ENCODE data around the gene KLHL4.
A peak's percentile ranks its signal among the peaks of the same experiment; 100 is the strongest.
"Not testable (repeated sequence)": the region's sequence is repeated elsewhere in the genome, so short reads cannot be mapped to it uniquely, and the experiment has no call there.

Gene KLHL4, protein sequence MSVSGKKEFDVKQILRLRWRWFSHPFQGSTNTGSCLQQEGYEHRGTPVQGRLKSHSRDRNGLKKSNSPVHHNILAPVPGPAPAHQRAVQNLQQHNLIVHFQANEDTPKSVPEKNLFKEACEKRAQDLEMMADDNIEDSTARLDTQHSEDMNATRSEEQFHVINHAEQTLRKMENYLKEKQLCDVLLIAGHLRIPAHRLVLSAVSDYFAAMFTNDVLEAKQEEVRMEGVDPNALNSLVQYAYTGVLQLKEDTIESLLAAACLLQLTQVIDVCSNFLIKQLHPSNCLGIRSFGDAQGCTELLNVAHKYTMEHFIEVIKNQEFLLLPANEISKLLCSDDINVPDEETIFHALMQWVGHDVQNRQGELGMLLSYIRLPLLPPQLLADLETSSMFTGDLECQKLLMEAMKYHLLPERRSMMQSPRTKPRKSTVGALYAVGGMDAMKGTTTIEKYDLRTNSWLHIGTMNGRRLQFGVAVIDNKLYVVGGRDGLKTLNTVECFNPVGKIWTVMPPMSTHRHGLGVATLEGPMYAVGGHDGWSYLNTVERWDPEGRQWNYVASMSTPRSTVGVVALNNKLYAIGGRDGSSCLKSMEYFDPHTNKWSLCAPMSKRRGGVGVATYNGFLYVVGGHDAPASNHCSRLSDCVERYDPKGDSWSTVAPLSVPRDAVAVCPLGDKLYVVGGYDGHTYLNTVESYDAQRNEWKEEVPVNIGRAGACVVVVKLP

DNA sequence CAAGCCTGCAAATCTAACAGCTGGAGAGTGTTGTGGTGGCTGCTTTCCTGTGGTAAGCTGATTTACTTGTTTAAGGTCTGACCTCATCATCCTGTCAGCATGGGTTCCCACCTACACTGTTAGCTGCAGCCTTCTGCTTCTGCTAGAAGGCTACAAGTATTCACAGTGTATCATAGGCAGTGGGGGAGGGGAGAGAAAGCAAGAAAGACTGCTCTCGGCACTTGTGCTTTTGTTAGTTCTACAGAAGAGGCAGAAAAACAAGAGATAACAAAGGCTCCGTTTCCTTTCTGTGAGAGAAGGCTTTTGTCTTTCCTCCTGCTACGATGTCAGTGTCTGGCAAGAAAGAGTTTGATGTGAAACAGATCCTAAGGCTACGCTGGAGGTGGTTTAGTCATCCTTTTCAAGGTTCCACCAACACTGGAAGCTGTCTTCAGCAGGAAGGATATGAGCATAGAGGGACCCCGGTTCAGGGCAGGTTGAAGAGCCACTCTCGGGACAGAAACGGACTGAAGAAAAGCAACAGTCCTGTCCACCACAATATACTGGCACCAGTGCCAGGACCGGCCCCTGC, at the start of gene KLHL4:
KLHL4 (plus strand) TSS at position 232 of the 571 bp plus-strand sequence; CDS start at position 324, 92 bp downstream.
- DNase-seq, result peak; percentile 58

DNA sequence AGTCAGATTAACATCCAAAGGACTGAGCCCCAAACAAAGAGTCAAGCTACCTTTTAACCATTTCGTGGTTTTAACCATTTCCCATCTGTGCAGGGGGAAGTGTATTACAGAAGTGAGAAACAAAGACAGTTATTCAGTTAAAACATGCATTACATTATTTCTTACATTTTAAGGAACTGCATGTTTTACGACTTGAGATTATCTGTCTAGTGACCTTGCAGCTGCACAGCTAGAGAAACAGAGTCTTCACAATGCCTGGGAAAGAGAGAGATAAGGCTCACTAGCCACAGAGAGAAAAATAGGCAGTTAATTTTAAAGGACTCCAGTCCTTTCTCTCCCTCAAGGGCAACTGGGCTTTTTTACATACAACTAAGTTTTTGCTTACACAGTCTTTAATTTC, 48.7 kb upstream of the KLHL4 start:
- DNase-seq, result no peak

DNA sequence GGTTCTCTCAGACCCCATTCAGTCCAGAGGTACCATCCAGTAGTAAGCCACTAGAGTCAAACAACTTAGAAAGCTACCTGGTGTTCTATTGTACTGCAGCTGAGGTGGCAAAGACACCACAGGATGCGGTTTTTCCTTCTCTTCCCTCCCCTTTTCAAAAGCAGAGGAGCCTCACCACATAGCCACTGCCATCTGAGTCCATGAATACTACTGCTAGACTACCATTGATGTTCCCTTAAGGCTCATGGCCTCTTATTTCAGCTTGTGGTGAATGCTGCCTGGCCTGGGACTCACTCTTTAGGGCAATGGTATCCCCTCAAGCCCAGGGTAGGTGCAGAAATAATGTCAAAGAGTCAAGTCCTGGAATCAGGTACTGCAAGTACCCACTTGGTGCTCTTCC, 41.8 kb upstream of the KLHL4 start:
- no peak for DNase-seq

DNA sequence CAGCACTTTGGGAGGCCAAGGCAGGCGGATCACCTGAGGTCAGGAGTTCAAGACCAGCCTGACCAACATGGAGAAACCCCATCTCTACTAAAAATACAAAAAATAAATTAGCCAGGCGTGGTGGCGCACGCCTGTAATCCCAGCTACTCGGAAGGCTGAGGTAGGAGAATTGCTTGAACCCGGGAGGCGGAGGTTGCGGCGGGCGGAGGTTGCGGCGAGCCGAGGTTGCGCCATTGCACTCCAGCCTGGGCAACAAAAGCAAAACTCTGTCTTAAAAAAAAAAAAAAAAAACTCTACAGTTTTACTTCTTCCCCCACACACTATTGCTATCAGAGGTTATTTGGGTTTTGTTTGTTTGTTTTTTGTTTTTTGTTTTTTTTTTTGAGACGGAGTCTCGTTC, 38.9 kb upstream of the KLHL4 start:
- not testable (repeated sequence) for DNase-seq

DNA sequence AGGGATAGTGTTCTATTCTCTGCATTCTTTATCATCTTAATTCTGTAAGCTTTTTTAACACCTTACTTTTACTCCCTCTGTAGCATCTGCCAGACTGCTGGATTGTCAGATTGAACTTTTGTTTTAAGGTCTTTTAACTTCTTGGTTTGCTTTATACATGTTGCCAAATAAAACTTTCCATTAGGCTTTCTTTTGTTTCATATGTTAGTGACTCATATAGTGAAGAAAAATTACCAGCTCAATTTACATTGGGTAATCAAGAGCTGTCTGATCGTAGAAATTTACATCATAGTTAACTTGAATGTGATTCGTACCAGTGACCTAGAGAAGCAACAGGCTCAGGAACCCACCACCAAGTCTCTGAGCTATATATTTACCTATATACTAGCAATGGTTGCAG, 28.5 kb upstream of the KLHL4 start:
- no peak for DNase-seq

DNA sequence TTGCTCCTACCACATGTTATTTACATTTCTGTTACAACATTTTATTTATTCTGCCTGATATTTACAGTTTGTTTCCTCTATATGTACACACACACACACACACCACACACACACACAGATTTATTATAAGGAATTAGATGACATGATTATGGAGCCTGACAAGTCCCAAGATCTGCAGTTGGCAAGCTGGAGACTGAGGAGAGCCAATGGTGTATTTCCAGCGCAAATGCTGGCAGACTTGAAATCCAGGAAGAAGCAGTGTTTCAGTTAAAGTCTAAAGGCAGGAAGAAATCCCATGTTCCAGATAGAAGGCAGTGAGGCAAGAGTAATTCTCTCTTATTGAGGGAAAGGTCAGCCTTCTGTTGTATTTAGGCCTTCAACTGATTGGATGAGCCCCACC, 1.8 kb upstream of the KLHL4 start:
- no peak for DNase-seq

DNA sequence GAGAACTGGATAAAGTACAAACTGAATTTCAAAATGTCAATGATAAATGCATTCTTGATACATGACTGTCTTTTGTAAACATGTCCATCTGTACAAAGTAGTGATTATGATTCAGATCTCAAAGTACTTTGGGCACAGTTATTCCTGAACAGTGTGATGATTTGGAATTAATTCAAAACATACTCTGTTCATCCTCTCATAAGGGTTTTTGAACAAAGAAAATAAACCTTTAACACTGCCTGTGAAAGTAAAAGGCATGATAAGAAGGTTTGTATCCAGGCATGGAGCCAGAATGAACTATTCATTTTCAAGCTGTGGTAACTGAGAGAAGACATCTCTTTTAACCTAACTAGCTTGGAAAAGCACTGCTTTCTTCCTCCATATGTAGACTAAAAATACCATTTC, 883 bp upstream of the KLHL4 start:
- DNase-seq, result no peak

DNA sequence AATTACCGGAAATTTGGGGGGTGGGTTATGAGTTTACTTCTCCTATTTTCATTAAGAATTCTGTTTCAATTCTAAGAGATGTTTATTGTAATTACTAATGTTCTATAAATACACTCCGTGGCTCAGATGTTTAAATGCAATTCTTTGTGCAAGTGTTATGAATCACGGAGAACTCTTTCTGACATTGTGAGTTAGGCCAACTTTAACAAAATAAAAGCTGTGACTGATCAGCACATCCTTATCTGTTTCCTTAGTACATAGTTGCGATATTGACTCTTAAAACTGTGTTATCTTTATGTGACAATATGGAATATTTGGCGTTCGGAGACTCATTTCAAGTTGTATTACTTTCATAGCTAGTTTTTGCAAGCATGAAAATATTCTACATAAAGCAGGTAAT, 902 bp downstream of the KLHL4 start:
- DNase-seq, result peak; percentile 3

DNA sequence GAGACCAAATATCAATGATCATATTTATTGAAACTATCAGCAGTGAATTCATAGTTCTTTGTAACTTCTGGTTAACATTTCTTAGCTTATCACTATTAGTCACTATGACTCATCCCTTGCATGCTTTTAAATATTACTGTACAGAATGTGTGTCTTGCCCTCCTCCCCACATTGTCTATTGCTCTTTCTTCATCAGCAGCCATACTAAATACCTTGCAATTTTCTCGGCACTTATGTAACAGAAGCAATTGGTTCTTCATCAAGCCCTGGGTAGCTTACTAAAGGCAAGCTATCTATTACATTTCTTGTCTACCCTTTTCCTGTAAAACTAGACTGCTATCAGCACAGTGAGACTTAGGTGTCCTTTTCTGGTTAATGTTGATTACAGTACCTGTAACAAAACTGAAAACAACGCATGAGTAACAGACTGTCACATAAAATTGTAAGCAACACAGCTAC, 8.2 kb downstream of the KLHL4 start:
- no peak for DNase-seq

DNA sequence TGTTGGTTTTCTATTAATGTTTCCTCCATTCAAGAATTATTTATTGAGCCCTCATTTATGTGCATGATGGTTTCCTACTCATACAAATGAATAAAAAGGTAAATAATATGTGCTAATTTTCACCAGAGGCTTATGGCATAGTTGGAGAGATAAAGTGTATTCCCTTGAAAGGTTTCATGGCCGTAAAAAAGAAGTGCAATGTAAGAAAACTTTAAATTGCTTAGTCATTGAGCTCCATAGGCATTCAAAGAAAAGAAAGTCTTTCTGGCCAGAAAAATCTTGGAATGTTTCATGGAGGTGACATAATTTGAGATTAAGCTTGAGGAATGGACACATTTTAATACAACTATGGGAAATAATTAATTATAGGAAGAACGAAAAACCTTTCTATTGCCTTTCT, 8.7 kb downstream of the KLHL4 start:
- no peak for DNase-seq

DNA sequence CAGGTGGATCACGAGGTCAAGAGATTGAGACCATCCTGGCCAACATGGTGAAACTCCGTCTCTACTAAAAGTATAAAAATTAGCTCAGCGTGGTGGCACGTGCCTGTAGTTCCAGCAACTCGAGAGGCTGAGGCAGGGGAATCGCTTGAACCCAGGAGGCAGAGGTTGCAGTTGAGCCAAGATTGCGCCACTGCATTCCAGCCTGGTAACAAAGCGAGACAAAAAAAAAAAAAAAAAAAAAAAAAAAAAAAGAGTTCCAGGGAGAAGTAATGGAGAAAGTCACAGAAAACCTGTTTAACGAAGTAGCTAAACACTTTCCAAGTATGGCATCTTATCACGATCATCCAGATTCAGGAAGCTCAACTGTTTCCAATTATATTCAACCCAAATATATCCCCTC, 10.9 kb downstream of the KLHL4 start:
- DNase-seq, result no peak

DNA sequence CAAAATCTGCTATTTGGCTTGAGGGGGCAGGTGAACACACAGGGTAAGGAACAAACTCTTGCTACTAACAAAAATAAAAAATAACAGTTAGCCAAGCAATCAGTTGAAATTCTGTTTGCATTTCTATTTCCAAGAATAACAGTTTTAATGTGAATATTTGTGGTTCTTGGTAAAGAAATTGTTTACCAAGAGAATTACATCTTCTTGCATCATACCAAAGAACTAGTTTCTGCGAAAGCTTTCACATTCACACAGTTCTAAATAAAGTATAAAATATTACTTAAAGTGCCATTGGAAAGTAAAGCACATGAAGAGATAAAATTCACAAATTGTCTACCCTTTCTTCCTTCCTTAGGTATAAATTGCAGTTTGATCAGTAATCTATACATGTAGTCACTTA, 54.4 kb downstream of the KLHL4 start:
- no peak for DNase-seq

DNA sequence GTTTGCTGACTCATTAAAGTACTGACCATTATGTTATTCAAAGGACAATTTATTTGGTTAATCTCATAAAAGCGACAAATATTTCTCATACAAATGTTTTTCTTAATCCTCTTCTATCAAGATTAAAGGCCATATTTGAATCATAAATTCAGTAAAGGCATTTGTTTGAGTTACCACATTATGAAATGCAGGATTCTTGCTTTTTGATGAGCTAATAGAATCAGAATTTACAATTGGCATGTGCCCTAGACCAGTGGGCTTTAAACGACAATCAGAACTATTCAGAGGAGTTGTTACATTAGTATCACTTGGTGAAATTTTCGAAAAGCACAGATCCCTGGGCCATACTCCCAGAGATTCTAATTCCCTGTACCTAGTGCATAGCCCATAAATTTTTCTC, 55.3 kb downstream of the KLHL4 start:
- no peak for DNase-seq

DNA sequence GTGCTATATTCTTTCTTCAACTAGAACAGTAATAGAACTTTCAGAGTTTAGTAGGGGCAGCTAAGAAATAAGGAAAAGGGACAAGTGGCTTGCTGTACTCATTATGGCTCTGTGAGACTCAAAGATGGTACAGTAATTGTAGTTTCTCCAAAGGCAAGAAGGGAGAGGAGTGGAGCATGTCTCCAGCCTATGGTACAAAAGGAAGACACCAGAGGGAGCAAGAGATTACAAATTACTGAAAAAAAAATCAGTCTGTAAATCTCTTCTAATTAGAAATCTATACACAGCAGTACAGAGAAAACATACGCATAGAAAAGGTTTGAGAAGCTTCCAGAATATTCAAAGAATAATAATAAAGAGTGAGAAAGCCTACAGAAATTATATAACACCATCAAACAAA, 61.4 kb downstream of the KLHL4 start:
- DNase-seq, result no peak

DNA sequence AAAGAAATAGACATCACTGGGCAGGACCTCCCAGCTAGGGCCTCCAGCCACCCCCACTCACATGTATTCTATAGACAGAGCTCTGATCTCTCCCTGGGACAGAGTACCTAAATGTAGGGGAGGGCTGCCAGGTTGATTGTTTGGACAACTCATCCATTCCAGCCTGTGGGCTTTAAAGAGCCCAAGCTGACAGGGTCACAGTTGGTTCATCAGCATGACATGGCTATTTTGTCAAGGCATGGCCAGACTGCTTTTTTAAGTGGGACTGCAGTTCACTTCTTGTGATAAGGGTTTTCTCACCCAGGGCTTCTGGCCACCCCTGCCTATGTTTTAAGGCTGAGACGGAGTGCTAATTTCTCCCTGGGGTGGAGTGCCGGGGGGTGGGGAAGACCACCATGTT, 63.3 kb downstream of the KLHL4 start:
- no peak for DNase-seq

DNA sequence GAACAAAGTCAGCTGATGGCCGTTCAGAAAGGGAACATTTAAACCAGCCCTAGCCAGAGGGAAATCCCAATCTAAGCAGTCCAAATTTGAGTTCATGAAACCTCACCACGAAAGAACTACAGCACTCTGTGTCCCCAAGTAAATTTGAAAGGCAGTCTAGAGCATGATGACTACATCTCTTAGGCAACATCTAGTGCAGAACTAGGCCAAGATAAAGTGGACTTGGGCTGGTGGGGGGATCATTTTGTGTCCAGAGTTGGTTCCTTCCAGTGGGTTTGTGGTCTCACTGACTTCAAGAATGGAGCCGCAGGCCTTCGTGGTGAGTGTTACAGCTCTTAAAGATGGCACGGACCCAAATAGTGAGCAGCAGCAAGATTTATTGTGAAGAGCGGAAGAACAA, 64.9 kb downstream of the KLHL4 start:
- DNase-seq, result no peak

DNA sequence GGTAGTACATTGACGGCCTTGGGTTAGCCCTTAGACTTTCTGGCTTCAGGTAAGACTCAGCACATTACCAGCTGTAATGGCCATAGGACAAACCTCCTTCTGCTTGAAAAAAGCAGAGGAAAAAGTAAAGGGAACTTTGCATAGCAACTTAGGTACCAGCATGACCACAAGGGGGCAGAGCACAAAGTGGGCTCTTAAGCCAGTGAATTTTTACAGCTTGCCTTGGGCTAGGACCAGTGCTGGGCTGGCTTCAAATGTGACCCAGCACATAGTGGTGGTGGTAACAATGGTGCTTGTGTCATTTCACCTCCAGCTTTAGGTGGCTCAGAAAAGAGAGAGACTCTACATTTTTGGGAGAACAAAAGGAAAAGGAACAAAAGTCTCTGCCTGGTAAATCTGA, 66.1 kb downstream of the KLHL4 start:
- no peak for DNase-seq

DNA sequence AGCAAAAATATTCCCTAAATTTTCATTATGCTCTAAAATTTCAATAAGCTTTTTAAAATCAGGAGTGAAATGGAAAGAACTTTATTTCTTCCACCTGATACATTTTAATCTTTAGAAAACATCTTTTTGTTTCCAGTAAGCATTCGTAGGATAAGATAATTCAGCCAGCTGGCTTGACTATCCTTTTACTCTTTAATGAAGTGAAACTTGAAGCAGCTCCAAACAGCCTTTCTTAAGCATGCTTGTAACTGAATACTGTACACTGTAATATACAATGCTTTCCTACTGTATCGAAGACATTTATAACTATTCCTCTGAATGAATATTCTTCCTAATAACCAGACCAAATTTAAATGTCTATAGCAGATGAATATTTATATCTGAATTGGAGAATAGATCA, 98.8 kb downstream of the KLHL4 start:
- DNase-seq, result no peak

DNA sequence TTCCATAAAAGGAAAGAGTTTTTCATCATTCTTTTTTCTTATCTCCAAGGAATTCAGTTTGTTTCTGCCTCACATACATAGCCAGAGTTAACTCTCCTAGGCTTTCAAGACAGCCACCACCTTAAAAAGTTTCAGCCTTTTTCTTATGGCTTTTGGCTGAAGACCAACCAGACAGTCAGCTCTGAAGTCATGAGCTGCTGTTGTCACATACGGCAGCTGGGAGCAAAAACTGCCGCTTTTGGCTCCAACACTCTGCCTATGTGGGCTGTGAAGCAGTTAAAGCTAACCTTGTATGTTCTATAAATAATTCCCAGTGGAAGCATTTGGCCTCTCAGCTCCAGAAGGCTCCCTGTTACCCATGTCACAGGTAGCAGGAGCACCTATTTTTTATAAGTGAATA, 104.1 kb downstream of the KLHL4 start:
- DNase-seq, result no peak

DNA sequence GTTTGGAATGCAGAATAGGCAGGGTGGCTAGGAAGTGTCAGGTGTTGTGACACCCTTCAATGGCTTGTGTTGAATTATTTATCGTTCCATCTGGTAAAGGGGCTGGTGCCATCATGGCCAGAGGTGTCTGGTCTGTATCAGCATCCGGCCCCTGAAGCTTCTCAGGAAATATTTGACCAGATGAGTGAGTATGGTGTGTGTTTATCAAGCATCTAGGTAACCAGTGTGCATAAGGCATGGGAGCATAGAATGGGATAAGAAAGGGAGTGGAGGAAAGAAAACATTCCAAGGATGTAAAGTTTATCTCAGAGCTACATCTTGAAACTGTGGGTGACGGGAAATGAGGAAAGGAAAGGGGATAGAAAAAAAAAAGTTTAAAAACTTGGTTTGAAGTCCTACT, 109.4 kb downstream of the KLHL4 start:
- DNase-seq, result no peak

DNA sequence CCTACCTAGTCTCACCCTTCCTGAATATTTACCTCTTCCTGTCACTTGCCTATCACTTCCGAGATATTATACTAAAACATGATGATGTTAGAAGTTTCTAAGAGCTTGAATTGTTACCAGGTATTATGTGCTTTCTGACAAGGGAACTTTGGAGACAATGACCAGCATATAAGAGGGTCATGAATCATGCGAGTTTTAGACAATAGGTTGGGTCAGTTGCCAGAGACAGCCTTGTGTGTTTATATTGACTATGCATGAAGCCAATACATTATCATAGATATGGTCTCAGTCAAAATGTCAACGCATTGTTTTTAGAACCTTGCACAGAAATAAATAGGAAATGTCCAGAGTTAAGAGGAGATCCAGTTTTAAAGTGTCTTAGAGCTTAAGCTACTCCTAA, 116.8 kb downstream of the KLHL4 start:
- DNase-seq, result no peak

DNA sequence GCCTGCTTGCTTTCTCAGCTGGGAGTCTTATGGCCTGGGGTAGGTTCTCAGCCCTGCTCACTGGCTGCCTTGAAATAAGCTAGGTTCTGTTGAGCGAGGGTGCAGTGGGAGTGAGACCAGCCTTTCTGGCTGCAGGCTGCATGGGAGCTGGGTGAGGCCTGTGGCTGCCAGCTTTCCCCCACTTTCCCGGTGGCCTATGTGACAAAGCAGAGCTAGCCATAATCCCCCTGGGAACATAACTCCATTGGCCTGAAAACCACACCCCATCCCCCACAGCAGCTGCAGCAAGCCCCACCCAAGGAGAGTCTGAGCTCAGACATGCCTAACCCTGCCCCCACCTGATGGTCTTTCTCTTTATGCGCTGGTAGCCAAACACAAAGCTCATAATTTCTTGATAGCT, 118.9 kb downstream of the KLHL4 start:
- DNase-seq, result no peak

DNA sequence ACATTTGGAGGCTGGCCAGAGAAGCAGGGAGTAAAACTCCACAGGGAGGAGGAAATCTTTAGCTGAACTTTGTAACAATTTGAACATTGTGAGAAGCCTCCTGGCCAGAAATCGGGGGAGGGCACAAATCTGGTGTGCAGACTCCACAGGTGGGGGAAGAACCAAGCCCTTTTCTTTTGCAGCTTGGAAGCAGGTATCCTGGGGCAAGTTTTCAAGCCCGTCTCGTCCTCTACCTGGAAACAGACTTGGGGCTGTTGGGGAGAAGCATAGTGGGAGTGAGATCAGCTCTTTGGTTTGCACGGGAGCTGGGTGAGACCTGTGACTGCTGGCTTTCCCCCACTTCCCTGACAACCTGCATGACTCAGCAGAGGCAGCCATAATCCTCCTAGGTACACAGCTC, 123.8 kb downstream of the KLHL4 start:
- DNase-seq, result not testable (repeated sequence)

DNA sequence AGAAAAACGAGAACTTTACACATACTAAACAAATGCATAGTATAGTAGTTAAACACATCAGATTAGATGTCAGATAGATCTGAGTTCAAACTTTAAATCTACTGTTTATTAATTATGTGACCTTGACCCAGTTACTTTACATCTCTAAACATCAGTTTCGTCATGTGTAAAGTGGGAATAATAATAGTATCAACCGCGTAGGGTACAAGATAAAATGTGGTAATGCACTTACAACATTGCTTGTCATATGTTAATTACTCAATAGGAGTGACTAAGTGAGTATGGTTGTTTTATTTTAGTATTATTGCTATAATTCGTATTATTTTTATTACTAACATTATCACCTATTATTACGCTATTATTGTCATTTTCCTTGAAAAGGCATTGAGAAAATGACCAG, 144.2 kb downstream of the KLHL4 start:
- DNase-seq, result no peak
